HG02938 (cell line): ENCODE data around the gene SORD.
A peak's percentile ranks its signal among the peaks of the same experiment; 100 is the strongest.
"Not testable (repeated sequence)": the region's sequence is repeated elsewhere in the genome, so short reads cannot be mapped to it uniquely, and the experiment has no call there.

ENCODE experiments used
- ATAC-seq: cut with Tn5 transposase; IDR thresholded peaks from one replicate; pipeline ENCODE4 v1.9.1; 2021; ENCODE audit warnings: mild to moderate bottlenecking, moderate library complexity; ENCODE audit not compliant: unreplicated experiment

The SORD gene

DNA sequence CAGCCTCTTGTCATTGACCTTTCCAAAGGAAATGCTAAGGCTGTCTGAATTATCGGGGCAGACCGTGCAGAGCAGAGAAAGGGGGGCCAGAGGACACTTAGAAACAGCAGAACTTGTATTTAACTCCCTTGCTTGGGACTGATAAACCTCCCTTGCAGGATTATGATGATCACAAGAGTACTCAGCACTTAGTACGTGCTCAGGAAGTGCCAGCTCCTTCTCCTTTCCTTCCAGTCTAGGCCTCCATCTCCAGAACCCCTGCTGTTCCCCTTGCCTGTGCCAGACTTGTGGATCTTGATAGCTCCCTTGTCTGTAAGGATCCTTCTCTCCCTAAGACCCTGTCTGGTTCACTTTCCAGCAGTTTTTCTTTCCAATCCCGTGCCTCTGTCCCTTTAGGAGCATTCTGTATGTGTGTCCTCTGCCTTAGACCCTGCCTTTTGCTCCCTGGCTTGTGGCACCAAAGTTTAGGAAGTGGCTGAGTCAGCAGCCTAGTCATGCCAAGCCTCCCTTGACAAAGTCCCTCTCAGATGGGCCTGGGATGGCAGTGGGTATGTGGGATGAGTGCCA lies 747 bp downstream of the SORD start:
- peak; percentile 7 for ATAC-seq

DNA sequence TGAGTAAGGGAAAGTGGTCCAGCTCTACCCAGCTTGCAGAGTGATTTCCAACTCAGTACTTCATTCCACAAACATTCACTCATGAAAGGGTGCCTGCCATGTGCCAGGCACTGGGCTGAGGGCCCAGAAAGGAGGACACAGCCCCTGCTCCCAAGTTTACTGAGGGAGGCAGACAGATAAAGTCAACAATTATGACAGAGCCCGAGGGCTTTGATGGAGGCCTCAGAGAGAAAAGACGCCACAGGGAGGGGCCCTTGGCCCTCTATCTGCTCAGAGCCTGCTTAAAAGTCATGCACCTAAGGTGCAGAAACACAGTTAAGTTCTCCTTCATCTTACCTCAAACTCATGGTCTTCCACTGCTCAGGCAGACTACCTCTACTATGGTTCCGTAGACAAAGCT lies 1.7 kb downstream of the SORD start:
- not testable (repeated sequence) for ATAC-seq

DNA sequence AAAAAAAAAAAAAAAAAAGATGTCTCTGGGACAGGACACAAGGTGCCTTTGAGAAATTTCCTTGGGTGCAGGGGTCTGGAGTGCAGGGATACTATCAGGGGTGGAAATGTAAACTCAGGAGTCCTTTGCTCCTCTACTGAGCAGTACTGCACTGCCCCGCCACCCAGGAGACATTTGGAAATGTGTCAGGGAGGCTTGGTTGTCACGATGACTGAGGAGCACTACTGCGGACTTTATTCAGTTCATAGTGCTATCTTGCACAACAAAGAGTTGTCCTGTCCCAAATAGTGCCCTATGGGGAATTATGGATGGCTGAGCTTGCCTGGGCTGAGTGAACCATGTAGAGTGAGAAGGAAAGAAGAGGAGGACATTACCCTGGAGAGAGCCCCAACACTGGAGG lies 2.6 kb downstream of the SORD start:
- ATAC-seq: not testable (repeated sequence)

- ATAC-seq: no peak
These were observed 3.7 kb downstream of the SORD start for GRCh38 chr15:45026651-45027190.

DNA sequence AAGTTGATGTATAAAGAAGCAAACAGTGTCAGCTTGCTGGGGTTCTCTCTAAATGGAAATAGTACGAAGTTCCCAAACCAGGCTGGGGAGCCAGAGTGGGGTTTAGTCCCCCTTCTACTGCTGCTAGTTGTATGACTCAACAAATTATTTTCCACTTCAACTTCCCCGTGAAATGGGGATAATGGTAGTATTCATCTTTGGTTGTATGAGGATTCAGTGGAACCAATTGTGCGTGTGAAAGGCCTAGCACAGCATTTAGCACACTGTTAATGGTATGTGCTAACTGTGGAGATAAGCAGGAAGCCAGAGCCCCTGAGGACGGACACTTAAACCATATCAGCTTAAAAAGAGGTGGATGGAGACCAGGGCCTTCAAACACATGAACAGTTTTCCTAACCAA lies 4.2 kb downstream of the SORD start:
- no peak for ATAC-seq

GRCh38 chr15:45030743-45031142 lies 7.7 kb downstream of the SORD start:
- ATAC-seq: no peak

DNA sequence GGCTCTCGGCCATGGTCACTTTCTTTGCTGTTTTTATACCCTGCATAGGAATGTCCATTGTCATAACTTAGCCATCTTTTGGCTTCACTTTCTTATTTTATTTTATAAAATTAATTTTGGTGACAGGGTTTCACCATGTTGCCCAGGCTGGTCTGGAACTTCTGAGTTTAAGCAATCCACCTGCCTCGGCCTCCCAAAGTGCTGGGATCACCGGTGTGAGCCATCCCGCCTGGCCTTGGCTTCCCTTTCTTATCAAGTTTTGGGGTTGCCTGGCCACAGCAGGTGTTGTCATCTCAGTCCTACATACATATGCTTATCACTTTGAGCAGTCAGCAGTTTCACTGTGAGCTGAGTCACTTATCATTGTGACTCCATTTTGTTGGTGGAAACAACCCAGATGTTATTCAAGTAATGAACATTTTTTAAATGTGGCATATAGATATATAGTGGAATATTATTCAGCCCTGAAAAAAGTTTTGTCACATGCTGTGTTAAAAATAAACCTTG lies 8.6 kb downstream of the SORD start:
- ATAC-seq: not testable (repeated sequence)

DNA sequence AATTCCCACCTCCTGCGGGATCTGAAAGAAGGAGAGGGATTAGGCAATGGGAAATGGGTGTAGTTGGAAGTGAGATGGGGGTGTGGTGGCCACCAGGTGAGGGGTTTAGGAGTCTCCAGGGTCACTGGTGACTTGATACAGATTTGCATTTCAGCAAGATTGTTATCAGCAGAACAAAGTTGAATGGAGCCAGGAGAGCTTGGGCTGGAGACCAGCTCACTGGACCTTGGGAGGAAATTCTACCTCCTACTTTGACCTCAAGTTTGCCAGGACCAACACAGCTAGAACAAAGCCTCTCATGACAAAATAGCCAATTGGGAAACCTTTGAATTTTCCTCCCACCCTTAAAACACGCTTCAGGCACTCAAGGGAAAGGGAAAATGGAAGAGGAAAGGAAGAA lies 9.5 kb downstream of the SORD start:
- ATAC-seq: not testable (repeated sequence)

DNA sequence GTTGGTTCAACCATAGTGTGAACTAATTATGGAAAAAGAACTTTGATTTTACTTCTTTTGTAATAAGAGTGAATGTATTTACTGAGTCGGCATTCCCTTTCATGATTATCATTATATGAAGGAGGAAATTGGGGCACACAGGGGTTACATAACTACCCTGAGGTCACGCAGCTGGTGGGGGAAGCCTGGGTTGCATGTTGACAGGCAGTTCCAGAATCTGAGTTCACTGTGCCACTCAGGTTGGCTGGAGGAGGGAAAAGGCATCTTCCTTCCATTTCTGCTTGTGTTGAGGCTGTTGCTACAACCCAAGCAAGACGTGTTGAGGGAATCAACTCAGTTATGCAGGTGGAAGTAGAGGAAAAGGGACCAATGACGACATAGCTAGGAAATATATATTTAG lies 11.1 kb downstream of the SORD start:
- ATAC-seq: not testable (repeated sequence)

DNA sequence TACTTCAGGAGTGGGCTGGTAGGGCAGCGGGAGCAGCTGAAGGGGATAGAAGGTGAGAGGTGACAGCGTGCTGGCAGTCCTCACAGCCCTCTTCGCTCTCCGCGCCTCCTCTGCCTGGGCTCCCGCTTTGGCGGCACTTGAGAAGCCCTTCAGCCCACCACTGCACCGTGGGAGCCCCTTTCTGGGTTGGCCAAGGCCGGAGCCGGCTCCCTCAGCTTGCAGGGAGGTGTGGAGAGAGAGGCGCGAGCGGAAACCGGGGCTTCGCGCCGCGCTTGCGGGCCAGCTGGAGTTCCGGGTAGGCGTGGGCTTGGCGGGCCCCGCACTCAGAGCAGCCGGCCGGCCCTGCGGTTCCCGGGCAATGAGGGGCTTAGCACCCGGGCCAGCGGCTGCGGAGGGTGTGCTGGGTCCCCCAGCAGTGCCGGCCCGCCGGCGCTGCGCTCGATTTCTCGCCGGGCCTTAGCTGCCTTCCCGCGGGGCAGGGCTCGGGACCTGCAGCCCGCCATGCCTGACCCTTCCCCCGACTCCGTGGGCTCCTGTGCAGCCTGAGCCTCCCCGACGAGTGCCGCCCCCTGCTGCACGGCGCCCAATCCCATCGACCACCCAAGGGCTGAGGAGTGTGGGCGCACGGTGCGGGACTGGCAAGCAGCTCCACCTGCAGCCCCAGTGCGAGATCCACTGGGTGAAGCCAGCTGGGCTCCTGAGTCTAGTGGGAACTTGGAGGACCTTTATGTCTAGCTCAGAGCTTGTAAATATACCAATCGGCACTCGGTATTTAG lies 11.8 kb downstream of the SORD start:
- not testable (repeated sequence) for ATAC-seq

DNA sequence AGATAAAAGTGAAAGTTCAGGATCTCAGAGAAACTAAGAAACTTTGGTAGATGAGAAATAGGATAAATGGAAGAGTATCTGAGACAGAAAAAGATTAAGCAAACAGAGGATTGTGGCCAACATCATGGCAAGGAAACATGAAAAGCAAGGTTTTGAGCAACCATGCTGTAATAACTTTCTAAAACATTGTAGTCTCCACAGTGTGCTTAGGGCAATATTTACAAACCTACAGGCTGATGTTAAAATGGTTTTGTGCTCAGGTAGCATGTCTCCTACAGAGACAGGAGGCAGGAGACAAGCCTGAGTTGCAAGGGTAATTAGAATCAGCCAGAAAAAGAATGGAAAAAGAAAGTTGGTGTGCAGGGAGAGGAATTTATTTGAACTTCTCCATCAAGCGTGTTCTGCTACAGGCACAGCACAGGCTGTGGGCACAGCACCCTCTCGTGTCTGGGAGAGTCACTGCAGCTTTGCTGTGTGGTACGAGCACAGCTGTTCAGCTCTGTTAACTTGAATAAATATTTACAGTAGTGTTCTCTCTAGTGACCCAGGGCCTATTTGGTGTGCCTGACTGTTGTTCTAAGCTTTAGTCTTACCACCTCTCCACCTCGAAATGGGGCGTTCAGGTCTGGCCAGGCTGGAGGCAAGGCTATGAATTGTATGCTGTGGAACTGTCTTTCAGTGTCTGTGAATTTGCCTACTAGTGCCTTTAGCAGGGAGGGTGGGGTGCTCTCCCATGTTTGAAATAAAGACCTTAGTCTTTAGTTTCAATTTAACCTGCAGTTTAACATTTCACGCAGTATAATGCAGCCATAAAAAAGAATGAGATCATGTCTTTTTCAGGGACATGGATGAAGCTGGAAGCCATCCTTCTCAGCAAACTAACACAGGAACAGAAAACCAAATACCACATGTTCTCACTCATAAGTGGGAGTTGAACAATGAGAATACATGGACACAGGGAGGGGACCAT lies 14.1 kb downstream of the SORD start:
- ATAC-seq: peak; percentile 87

DNA sequence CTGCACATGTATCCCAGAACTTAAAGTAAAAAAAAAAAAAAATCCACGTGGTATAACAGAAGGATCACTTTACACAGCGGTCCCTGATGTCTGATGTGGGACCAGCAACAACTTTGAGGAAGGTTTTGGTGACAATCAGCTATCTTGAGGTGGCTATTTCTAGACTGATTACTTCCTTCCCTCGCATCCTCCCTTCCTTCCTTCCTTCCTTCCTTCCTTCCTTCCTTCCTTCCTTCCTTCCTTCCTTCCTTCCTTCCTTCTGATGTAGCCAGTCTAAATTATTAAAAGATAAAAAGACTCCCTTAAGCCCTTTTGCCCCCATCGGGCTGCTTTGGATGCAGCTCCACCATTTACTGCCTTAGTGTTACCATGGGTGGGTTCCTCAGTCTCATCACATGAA lies 14.9 kb downstream of the SORD start:
- no peak for ATAC-seq

DNA sequence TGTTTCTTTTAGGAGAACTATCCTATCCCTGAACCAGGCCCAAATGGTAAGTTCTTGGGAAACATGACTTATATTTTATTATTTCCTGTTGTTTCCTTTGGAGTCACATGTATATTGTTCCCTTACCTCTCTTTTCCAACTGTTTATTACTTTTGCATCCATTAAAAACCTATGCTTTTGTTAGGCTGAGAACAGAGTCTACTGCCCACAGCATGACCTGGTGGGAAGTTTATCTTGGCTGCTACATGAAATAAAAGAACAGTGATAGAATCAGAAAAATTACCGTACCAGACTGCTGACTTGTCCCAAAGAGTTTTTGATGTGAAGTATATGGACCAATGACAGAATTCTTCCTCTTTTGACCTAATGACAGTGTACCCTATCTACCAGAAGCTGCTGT lies 17.4 kb downstream of the SORD start:
- not testable (repeated sequence) for ATAC-seq

DNA sequence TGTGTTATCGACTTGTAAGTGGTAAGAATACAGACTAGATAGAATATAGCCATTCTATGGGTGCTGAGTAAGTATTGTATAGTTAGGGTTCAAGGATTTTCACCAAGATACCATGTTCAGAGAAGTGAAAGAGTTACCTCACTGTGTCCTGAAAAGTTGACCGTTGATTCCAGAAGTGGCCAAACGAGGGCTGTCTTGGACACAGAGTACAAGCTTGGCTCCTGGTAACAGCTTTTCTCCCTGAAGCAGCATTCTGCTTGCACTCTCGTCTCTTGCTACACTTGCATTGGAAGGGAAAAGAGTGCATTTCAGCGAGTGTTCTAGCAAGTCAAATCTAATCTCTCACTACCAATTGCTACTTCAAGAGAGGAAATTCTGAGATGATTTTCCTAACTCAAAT lies 18.5 kb downstream of the SORD start:
- ATAC-seq: not testable (repeated sequence)

DNA sequence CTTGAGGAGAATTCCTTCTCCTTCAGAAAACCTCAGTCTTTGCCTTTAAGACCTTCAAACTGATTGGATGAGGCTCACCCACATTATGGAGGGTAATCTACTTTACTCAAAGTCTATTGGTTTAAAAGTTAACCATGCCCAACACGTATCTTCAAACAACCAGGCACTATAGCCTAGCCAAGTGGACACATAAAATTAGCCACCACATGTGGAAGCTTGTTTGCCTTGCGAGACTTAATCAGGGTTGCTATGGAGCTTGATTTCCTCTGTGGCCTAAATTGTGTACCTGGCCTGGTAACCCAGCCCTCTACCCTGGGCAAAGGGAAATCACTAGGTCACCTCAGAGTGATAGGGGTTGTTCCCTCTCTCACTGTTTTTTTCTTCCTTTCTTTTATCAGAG lies 19.9 kb downstream of the SORD start:
- ATAC-seq: not testable (repeated sequence)

DNA sequence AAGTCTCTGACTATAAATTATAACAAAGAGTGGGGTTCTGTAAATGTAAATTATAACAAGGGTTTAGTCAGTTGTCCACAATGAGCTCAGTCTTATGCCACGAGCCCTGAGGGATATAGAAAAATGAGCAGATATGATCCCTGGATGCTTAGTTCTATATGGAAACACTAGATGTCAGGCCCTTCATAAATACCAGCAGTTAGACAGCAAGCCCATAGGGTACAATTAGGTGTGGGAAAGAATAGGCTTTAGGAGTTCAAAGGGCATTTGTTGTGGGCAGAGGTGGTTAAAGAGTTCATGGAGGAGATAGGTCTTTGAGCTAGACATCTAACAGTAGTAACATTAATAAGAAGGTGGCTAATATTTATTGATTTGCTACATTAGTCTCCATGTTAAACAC lies 21.3 kb downstream of the SORD start:
- not testable (repeated sequence) for ATAC-seq

DNA sequence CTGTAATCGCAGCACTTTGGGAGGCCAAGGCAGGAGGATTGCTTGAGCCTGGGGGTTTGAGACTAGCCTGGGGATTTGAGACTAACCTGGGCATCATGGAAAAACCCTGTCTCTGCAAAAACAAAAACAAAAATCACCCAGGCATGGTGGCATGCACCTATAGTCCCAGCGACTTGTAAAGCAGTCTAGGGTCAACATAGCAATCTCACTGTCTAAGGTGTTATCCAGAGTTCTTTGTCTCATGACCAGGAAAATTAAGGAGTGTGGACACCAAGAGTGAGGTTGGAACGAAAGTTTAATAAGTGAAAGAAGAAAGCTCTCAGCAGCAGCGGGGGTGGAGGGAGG lies 25.4 kb downstream of the SORD start:
- ATAC-seq: not testable (repeated sequence)

DNA sequence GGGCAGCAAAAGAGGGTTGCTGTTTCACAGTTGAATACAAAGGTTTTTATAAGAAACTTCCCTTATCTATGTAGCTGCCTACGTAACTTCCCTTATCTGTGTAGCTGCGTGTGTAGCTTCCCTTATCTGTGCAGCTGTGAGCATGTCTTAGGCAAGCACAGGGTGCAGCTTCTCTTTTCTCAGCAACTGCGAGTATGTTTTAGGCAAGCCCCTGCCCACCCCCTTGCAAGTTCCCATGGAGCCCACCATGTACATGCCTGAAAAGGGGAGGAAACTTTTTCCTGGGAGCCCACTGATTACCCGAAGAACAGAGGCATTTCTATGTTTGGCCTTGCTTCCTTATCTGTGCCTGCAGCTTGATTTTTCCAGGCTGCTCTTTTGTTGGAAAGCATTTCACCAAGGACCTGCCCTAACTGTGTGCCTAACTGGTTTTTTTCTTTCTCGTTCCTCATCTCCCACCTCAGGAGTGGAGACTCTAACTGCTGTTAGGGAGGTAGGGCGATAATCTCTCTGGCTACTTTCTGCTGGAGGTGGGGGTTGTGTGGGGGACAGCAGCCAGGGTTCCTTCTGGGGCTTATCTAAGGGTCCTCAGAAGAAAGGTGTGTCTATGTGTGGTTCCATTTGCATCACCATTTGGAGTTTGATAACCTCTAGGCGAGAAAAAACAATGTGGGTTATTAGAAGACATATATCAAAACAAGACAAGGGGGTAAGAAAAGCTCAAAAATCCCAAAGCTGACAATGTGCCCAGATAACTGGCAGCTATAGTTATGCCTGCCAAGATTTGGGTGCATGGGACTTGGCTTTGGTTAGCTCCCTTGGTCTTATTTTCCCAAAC lies 26.0 kb downstream of the SORD start:
- ATAC-seq: peak; percentile 43

- no peak for ATAC-seq
These were observed 27.6 kb downstream of the SORD start for GRCh38 chr15:45050587-45050986.

DNA sequence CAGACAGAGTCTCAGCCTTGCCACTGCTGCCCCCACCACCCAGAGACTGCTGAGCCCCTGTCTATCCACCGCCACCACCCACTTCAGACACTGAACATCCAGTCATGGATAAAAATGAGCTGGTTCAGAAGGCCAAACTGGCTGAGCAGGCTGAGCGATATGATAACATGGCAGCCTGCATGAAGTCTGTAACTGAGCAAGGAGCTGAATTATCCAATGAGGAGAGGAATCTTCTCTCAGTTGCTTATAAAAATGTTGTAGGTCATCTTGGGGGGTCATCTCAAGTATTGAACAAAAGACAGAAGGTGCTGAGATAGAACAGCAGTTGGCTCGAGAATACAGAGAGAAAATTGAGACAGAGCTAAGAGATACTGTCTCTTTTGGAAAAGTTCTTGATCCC lies 29.7 kb downstream of the SORD start:
- ATAC-seq: not testable (repeated sequence)
